Nephron (organoid): ENCODE data around the gene EIF4B.
"Not testable (repeated sequence)": the region's sequence is repeated elsewhere in the genome, so short reads cannot be mapped to it uniquely, and the experiment has no call there.

ENCODE experiments used
- H3K27ac Mint-ChIP-seq, 3 experiments: 2 replicates each; pipeline ENCODE4 v1.8.0; 2020; ENCODE audit warnings: mixed read lengths in 3 of 3, mild to moderate bottlenecking in 2 of 3, moderate library complexity in 1 of 3
- H3K27me3 Mint-ChIP-seq: 2 replicates; pipeline ENCODE4 v1.8.0; 2021; ENCODE audit warnings: low read depth, mild to moderate bottlenecking, moderate library complexity, mixed read lengths
- H3K36me3 Mint-ChIP-seq: 2 replicates; pipeline ENCODE4 v1.8.0; 2020; ENCODE audit warnings: low read depth, mixed read lengths
- H3K4me1 Mint-ChIP-seq: 2 replicates; pipeline ENCODE4 v1.8.0; 2020; ENCODE audit warnings: mixed read lengths
- H3K4me3 Mint-ChIP-seq, 3 experiments: 2 replicates each; pipeline ENCODE4 v1.8.0; 2020; ENCODE audit warnings: mild to moderate bottlenecking in 3 of 3, mixed read lengths in 3 of 3, moderate library complexity in 2 of 3
- H3K9me3 Mint-ChIP-seq: 2 replicates; pipeline ENCODE4 v1.8.0; 2020; ENCODE audit warnings: mixed read lengths
- CTCF ChIP-seq, 3 experiments: fragments of 200-600 bp; sonication (generic); IDR thresholded peaks; one replicate each; pipeline ENCODE4 v1.5.0; 2021; ENCODE audit warnings: antibody characterized with exemption in 3 of 3; ENCODE audit not compliant: unreplicated experiment in 3 of 3

The EIF4B gene

GRCh38 chr12:53006810-53007309, 604 bp downstream of the EIF4B start:
- Mint-ChIP-seq H3K27me3 (no peaks in the 10 kb centered on the region), H3K27ac (peak overlapping the region; percentile 96 to 99 (median 98)), H3K9me3 (no peaks in the 10 kb centered on the region), H3K4me3 (peak overlapping the region; percentile 97 to 99 (median 99)), H3K4me1 (peaks cover 52% of the 10 kb centered on the region), H3K36me3 (peaks cover 31% of the 10 kb centered on the region)
- TF ChIP-seq CTCF (IDR thresholded peaks at IDR 0.05; ENCODE audit: unreplicated experiment in 3 of 3) = no peak

GRCh38 chr12:53007343-53007742, 1.1 kb downstream of the EIF4B start:
- peaks cover 33% of the 10 kb centered on the region for H3K36me3 Mint-ChIP-seq
- no peaks in the 10 kb centered on the region for H3K9me3 Mint-ChIP-seq
- H3K27me3 Mint-ChIP-seq = no peaks in the 10 kb centered on the region
- TF ChIP-seq CTCF (IDR thresholded peaks at IDR 0.05; ENCODE audit: unreplicated experiment in 3 of 3) = no peak
- peak overlapping the region; percentile 96 to 99 (median 98) for H3K27ac Mint-ChIP-seq
- peak overlapping the region; percentile 97 to 99 (median 99) for H3K4me3 Mint-ChIP-seq
- peaks cover 54% of the 10 kb centered on the region for H3K4me1 Mint-ChIP-seq

GRCh38 chr12:53008760-53009159, 2.5 kb downstream of the EIF4B start:
- H3K27ac Mint-ChIP-seq, H3K9me3 Mint-ChIP-seq, H3K27me3 Mint-ChIP-seq: not testable (repeated sequence)
- Mint-ChIP-seq H3K36me3 (peaks cover 39% of the 10 kb centered on the region), H3K4me1 (peaks cover 54% of the 10 kb centered on the region), H3K4me3 (peak overlapping the region; percentile 97 to 99 (median 99))

GRCh38 chr12:53010955-53011354, 4.7 kb downstream of the EIF4B start:
- Mint-ChIP-seq H3K9me3 (no peaks in the 10 kb centered on the region), H3K4me1 (peaks cover 41% of the 10 kb centered on the region), H3K27ac (no peak overlapping the region), H3K36me3 (peaks cover 44% of the 10 kb centered on the region), H3K27me3 (no peaks in the 10 kb centered on the region), H3K4me3 (no peak overlapping the region)
- TF ChIP-seq CTCF (IDR thresholded peaks at IDR 0.05; ENCODE audit: unreplicated experiment in 3 of 3) = no peak

GRCh38 chr12:53011889-53012288, 5.6 kb downstream of the EIF4B start:
- H3K36me3 Mint-ChIP-seq = peaks cover 50% of the 10 kb centered on the region
- H3K4me3 Mint-ChIP-seq = no peak overlapping the region
- TF ChIP-seq CTCF (IDR thresholded peaks at IDR 0.05; ENCODE audit: unreplicated experiment in 3 of 3) = no peak
- H3K27me3 Mint-ChIP-seq = no peaks in the 10 kb centered on the region
- H3K27ac Mint-ChIP-seq = peak overlapping the region; percentile 19 to 68 (median 23)
- peaks cover 37% of the 10 kb centered on the region for H3K4me1 Mint-ChIP-seq
- no peaks in the 10 kb centered on the region for H3K9me3 Mint-ChIP-seq

GRCh38 chr12:53012928-53013327, 6.7 kb downstream of the EIF4B start:
- Mint-ChIP-seq H3K27ac (no peak overlapping the region), H3K9me3 (no peaks in the 10 kb centered on the region), H3K4me3 (no peak overlapping the region), H3K4me1 (peaks cover 28% of the 10 kb centered on the region), H3K36me3 (peaks cover 58% of the 10 kb centered on the region), H3K27me3 (no peaks in the 10 kb centered on the region)
- no peak for TF ChIP-seq CTCF (IDR thresholded peaks at IDR 0.05; ENCODE audit: unreplicated experiment in 3 of 3)
